Stimulated activated CD8-positive, alpha-beta memory T cell treated with anti-CD3 and anti-CD28 coated beads, Interleukin-7, amount 100 ng/mL, for 1 hour (primary cell): ENCODE measurements around the gene RFTN2.
"Not testable (repeated sequence)": the region's sequence is repeated elsewhere in the genome, so short reads cannot be mapped to it uniquely, and the experiment has no call there.

ENCODE experiments used
- DNase-seq, 2 donors: peaks; one replicate each; pipeline ENCODE4 v3.0.0-alpha.2; 2020; ENCODE audit warnings: low read depth in 2 of 2

The RFTN2 gene, protein sequence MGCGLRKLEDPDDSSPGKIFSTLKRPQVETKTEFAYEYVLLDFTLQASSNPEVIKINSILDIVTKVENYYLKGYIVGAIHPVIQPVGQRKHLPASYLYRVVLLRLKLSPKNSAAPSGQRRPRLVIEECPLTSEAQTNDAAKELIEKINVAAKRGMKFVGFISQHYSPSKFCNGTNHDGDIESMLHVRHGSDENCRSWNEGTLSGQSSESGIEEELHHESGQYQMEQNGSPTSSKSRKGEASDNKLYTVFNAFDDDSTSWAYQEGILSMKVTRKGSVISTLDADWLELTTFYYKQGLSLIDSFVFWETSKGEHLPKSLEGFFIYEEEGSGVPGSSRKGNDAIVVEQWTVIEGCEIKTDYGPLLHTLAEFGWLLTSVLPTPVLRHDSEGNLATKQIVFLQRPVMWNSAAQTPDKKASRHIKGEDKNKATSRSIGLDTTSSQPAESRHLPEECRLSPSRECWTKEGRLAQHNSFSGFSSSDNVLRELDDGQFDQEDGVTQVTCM

DNA sequence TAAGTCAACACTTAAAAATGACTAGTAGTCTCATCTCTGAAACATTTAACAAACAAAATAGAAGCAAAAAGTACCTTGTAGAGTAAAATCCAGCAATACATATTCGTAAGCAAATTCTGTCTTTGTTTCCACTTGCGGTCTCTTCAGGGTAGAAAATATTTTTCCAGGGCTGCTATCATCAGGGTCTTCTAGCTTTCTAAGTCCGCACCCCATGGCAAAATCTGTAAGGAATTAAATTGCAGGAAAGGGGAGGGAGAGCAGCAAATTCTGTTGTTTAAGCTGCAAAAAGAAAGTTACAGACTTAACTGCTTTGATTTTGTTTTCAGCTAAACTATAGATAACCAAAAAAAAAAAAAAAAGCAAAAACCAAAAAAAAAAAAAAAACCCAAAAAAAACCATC is at the start of gene RFTN2:
RFTN2 (minus strand) TSS at position 342 of the 400 bp plus-strand sequence; CDS start at position 213, 129 bp downstream.
- DNase-seq: no peak

DNA sequence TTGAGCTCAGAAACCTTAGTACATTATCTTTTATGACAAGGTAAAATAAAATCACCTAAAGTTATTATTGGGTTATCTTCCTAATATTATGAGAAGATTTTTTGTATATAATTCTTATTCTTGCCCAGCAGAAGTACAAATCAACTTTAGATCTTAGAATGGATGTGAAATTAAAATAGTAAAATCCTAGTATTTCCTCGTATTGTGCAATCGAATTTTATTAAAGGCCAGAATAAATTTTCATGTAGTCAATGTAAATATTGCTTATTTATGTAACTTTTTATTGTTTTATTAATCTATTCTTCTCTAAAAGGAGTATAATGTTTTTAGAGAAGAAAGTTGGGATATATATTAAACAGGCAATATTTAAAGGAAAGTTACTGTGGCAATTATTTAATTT is 42.5 kb upstream of the RFTN2 start:
- DNase-seq: no peak

DNA sequence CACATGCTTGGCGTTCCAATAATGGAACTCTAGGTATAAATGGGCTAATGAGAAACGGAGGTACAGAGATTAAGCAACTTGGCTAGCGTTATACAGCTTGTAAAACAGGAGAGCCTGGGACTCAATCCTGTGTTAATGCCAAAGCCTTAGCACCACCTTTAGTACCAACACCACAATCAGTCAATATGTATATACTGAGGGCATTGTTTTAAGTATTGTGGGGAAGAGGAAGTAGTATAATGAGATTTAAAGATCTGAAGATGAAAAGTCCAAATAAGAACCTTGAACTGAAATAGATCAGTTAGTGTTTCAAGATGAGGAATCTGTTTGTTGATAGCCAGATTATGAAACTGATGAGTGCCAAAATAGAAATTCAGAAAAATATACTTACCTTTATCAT is 37.9 kb upstream of the RFTN2 start:
- DNase-seq: no peak

DNA sequence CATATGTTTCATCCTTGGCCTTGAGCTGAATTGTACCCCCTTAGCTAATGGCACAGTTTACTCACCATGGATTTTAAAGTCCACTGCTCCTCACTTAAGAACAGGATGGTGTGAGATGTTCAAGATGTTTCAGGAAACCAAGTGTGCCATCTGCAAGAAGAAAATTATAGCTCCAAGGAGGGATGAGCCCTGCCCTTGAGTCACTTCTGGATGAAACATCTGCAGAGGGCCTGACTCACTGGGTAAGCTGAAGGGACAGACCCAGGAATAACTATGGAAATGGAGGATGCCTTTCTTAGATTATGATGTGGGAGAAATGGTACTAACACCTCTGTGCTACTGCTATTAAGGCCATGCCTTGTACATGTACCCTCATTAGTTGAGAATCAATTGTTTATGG is 36.2 kb upstream of the RFTN2 start:
- DNase-seq: no peak

DNA sequence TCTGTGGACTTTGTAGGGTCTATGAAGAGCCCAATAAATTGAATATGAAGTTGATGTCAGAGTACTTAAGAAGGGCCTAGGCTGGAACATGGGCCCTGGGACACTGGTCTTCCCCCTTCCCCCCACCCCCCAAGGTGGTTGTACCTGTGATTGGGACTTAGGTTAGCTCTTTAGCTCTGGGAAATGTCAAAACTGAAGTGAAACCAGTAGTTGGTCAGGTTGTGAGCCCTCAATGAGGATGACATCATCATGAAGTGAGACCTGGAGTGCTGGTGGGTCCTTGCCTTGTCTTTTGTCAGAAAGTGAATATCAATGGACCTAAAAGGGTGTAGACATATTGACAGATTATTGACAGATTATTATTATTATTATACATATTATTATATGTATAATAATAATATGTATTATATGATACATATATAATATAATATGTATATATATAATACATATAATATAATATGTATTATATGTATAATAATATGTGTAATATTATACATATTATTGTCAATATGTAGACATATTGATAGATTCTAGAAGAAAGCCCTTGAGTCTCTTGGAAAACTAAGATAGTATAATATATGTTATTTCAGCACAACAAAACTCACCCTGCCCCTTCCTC is 35.1 kb upstream of the RFTN2 start:
- no peak for DNase-seq

DNA sequence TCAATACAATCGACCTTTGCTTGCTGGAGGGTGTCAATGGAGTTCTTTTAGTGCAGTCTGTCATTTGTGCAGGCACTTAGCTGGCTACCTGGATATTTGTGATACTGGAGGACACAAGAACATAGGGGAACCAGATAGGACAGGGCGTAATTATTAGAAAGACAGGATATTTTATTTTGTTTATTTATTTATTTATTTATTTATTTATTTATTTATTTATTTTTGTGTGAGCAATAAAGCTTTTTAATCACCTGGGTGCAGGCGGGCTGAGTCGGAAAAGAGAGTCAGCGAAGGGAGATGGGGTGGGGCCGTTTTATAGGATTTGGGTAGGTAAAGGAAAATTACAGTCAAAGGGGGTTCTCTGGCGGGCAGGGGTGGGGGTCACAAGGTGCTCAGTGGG is 33.8 kb upstream of the RFTN2 start:
- DNase-seq: not testable (repeated sequence)

DNA sequence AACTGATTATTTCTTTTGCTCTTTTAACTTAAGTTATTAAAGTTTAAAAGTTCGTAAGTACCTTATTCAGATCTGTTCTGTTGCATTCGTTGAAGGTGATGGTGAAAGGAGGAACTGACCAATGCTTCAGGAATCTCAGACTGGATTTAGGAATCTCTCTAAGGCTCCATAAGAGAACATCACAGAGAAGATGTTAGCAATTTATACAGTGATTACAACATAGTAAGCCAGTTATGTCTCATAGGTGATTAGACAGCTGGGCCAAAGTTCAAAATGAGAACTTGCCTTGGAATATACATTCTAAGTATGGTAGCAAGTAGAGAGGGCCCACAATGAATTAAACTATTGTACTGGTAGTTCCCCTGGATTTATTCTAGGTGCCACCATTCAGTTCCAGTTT is 32.9 kb upstream of the RFTN2 start:
- DNase-seq: no peak

DNA sequence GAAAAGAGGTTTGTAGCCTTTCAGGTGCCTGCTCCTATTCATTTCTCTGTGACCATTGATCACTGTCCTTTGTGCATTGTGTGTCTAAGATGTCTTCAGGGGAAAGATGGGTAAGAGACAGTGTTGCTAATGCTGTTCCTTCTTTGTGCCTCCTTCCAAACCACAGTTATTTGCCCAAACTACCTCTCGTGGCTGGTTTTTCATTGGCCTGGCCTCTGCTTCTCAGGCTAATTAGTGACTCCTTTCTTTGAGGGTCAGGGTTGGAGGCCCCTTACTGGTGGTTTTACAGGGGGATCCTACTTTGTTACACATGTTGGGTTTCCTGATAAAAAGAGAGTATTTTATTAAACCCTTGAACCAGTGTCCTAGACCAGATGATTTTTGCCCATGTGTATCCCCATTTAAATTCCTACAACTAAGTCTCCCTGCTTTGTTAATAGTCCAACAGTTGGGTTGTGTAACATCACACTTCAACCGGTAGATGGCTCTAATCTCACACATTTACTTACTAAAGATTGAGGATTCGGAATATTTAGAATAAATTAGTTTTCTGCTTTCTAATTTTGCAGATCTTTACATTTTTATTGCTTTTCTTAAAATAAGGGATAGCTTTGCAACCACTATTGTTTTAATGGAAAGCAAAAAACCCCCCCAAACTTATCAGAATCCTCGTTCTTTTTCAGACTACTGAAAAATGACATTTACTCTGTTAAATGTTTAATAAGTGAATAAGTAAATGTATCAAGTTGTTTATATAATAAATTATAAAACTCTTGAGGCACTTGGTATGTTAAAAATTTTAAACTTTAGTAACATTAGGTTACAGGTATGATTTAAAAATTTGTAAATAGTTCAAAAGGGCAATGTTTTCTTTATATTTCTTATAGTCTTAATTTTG is 32.2 kb upstream of the RFTN2 start:
- DNase-seq: no peak

DNA sequence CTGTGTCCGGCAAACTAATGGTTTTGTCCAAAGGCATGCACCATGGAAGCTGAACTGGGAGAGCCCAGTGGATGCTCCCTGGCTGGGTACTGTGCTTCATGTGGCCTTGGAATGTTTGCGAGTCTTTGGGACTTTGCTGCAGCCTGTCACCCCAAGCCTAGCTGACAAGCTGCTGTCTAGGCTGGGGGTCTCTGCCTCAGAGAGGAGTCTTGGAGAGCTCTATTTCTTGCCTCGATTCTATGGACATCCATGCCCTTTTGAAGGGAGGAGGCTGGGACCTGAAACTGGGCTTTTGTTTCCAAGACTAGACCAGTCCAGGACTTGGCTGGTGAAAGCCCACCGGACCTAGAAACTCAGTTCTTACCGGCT is 31.4 kb upstream of the RFTN2 start:
- no peak for DNase-seq

DNA sequence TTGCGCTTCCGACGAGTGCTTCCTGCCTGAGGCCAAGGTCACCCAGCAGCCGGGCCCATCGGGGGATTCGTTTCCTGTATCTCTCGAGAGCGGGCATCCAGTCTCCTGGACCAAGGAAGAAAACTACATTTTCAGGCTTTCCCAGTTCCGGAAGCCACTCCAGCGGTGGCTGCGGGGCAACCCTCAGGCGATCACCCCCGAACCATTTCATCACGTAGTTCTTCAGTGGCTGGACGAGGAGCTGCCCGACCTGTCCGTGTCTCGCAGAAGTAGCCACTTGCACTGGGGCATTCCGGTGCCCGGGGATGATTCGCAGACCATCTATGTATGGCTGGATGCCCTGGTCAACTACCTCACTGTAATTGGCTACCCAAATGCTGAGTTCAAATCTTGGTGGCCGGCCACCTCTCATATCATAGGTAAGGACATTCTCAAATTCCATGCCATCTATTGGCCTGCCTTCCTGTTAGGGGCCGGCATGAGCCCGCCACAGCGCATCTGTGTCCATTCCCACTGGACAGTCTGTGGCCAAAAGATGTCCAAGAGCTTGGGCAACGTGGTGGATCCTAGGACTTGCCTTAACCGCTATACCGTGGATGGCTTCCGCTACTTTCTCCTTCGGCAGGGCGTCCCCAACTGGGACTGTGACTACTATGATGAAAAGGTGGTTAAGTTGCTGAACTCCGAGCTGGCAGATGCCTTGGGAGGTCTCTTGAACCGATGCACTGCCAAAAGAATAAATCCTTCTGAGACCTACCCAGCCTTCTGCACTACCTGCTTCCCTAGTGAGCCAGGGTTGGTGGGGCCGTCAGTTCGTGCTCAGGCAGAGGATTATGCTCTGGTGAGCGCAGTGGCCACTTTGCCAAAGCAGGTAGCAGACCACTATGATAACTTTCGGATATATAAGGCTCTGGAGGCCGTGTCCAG is 30.8 kb upstream of the RFTN2 start:
- DNase-seq: no peak

DNA sequence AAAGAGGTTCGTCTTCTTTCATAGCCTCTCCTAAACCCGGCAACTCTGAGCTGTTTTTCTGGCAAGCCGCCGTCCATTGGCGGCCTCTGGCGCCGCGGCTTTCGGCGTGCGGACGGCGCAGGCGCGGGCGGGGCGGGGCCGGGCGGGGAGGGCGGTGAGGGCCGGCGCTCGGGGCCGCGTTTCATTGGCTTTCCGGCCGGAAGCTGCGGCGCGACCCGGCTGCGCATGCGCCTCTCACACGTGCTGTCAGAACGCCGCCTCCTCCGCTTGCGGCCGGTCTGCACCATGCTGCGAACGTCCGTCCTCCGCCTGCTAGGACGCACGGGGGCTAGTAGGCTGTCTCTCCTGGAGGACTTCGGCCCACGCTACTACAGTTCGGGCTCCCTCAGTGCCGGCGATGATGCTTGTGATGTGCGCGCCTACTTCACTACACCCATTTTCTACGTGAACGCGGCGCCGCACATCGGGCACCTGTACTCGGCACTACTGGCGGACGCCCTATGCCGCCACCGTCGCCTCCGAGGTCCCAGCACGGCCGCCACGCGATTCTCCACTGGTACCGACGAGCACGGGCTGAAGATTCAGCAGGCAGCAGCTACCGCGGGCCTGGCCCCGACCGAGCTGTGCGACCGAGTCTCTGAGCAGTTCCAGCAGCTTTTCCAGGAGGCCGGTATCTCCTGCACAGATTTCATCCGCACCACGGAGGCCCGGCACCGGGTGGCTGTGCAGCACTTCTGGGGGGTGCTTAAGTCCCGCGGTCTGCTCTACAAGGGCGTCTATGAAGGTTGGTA is 29.9 kb upstream of the RFTN2 start, which contains the start of gene MARS2:
MARS2 (plus strand) TSS at position 249 of the 791 bp plus-strand sequence; CDS start at position 286, 37 bp downstream.
- peak; percentile 80 to 87 for DNase-seq

DNA sequence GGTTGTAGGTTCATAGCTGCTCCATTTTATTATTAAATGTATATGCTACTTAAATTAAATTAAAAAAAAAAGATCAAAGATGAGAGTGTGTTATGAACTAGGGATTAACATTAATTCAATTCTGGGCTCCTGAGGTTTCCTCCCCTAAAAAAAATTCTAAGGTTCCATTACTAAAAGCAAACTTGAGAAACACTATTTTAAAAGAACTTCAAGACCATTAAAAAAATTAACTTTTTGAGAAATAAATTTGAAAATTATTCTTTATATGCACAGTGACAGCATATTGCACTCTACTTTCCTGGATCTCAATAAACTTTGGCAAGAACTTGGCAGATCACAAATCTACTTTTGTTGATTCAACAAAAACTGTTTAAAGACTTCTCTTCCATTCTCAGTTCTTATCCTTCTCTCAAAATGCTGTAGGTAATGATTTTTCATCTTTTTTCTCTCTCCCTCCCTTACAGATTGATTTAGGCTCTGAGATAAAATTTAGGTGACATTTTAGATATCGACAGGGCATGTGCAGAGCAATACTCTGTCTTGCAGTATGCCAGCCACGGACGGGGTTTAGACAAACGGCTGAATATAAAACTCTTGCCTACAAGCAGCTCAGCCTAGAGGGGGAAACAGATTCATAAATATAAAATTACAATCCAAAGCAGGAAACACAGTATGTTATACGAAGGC is 29.2 kb upstream of the RFTN2 start:
- no peak for DNase-seq

DNA sequence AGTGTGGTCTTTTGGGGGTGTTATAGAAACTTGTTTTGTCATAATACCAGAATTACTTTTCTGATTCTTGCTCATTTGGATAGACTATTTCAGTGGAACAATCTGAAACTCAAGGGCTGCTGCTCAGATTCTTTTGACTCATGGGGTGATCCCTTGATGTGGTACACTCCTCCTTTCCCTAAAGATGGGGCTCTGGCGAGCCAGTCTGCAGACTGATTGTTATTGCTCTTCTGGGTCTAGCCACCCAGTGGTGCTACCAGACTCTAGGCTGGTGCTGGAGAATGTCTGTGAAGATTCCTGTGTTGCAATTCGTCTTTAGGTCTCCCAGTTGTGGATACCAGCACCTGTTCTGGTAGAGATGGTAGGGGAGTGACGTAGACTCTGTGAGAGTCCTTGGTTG is 25.6 kb upstream of the RFTN2 start:
- DNase-seq: no peak

DNA sequence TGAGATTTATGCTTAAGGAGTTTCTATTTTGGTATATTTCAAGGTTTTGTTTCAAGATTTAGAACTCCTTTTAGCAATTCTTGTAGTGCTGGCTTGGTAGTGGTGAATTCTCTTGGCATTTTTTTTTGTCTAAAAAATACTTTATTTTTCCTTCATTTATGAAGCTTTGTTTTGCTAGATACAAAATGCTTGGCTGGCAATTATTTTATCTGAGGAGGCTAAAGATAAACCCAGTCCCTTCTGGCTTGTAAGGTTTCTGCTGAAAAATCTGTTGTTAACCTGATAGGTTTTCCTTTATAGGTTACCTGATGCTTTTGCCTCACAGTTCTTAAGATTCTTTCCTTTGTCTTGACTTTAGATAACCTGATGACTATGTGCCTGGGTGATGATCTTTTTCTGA is 24.3 kb upstream of the RFTN2 start:
- DNase-seq: not testable (repeated sequence)

DNA sequence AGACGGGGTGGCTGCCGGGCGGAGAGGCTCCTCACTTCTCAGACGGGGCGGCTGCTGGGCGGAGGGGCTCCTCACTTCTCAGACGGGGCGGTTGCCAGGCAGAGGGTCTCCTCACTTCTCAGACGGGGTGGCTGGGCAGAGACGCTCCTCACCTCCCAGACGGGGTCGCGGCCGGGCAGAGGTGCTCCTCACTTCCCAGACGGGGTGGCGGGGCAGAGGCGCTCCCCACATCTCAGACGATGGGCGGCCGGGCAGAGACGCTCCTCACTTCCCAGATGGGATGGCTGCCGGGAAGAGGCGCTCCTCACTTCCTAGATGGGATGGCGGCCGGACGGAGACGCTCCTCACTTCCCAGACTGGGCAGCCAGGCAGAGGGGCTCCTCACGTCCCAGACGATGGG is 21.2 kb upstream of the RFTN2 start:
- not testable (repeated sequence) for DNase-seq

DNA sequence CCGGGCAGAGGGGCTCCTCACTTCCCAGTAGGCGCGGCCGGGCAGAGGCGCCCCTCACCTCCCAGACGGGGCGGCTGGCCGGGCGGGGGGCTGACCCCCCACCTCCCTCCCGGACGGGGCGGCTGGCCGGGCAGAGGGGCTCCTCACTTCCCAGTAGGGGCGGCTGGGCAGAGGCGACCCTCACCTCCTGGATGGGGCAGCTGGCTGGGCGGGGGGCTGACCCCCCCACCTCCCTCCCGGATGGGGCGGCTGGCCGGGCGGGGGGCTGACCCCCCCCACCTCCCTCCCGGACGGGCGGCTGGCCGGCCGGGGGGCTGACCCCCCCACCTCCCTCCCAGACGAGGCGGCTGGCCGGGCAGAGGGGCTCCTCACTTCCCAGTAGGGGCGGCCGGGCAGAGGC is 20.6 kb upstream of the RFTN2 start:
- not testable (repeated sequence) for DNase-seq

DNA sequence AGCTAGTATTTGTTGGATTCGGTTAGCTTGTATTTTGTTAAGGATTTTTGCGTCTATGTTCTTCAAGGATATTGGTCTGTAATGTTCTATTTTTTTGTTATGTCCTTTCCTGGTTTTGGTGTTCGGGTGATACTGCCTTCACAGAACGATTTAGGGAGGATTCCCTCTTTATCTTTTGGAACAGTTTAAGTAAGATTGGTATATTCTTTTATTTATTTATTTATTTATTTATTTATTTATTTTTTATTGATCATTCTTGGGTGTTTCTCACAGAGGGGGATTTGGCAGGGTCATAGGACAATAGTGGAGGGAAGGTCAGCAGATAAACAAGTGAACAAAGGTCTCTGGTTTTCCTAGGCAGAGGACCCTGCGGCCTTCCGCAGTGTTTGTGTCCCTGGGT is 19.8 kb upstream of the RFTN2 start:
- DNase-seq: not testable (repeated sequence)

DNA sequence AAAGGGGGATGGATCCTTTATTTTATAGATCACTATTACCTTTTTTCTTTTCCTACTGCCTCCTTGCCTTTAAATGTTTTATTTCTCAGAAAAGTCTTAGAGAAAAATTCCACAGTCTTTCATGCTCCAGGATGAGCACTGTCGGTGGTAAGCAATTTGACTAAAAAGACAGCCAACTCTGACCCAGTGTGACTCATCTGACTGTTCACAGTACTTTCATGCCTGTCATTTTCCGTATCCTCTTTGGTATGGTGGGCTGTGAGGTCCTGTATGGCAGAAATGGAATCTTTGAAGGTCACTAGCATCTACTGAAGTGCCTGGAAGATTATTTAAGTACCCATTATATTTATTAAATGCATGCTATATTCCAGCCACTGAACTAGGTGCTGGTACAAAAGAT is 2.1 kb upstream of the RFTN2 start:
- no peak for DNase-seq

DNA sequence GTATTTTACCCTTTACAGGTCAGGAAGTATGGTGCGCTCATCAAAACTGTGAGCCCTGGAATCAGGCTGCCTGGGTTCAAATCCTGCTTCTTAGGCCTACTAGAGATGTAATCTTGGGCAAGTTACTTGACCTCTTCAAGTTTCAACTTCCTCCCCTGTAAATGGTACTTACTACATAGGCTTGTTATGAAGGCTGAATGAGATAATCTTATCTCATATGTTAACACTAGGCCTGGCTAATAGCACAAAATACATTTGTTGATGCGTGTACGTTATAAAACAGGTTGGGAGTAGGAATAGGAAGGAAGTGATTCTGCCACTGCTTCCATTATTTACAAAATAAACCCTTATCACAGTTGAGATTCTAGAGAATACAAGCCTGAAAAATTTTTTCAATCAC is 1.7 kb upstream of the RFTN2 start:
- no peak for DNase-seq
